Activated CD4-positive, CD25-positive, alpha-beta regulatory T cell treated with anti-CD3 and anti-CD28 coated beads, Interleukin-2, amount 50 U/mL, for 16 hours (primary cell): Measurements from ENCODE around the gene ZNF362.

Experiments used
- DNase-seq: peaks from one replicate; pipeline ENCODE4 v3.0.0-alpha.2; 2020; ENCODE audit warnings: low read depth, low spot score

The ZNF362 gene

GRCh38 chr1:33244143-33244808, 12.0 kb upstream of the ZNF362 start:
- no peak for DNase-seq

- no peak for DNase-seq
These were observed 11.5 kb upstream of the ZNF362 start for GRCh38 chr1:33244809-33245186.

GRCh38 chr1:33246171-33246570, 10.1 kb upstream of the ZNF362 start:
- no peak for DNase-seq

GRCh38 chr1:33247545-33247944, 8.7 kb upstream of the ZNF362 start:
- no peak for DNase-seq

GRCh38 chr1:33248244-33248643, 8.0 kb upstream of the ZNF362 start:
- no peak for DNase-seq

GRCh38 chr1:33249422-33249821, 6.9 kb upstream of the ZNF362 start:
- no peak for DNase-seq

GRCh38 chr1:33250217-33250616, 6.1 kb upstream of the ZNF362 start:
- DNase-seq, result no peak

- no peak for DNase-seq
These were observed 5.6 kb upstream of the ZNF362 start for GRCh38 chr1:33250724-33251123.

- DNase-seq, result no peak
These were observed 1.8 kb upstream of the ZNF362 start for GRCh38 chr1:33254491-33254890.

GRCh38 chr1:33255347-33256220, 708 bp upstream of the ZNF362 start:
- no peak for DNase-seq

GRCh38 chr1:33256221-33256470, 146 bp upstream of the ZNF362 start:
- no peak for DNase-seq

- DNase-seq, result no peak
These were observed 997 bp downstream of the ZNF362 start for GRCh38 chr1:33257207-33257771.

- no peak for DNase-seq
These were observed 1.8 kb downstream of the ZNF362 start for GRCh38 chr1:33257772-33258712.

- no peak for DNase-seq
These were observed 2.5 kb downstream of the ZNF362 start for GRCh38 chr1:33258788-33259274.

- no peak for DNase-seq
These were observed 3.6 kb downstream of the ZNF362 start for GRCh38 chr1:33259879-33260278.

- no peak for DNase-seq
These were observed 4.1 kb downstream of the ZNF362 start for GRCh38 chr1:33260439-33260838.

GRCh38 chr1:33261344-33261743, 5.1 kb downstream of the ZNF362 start:
- no peak for DNase-seq

- no peak for DNase-seq
These were observed 7.7 kb downstream of the ZNF362 start for GRCh38 chr1:33263890-33264504.

- no peak for DNase-seq
These were observed 9.7 kb downstream of the ZNF362 start for GRCh38 chr1:33265780-33266605.

GRCh38 chr1:33266766-33267165, 10.5 kb downstream of the ZNF362 start:
- no peak for DNase-seq
